ENCODE measurements around the gene CHID1.

Gene CHID1

DNA sequence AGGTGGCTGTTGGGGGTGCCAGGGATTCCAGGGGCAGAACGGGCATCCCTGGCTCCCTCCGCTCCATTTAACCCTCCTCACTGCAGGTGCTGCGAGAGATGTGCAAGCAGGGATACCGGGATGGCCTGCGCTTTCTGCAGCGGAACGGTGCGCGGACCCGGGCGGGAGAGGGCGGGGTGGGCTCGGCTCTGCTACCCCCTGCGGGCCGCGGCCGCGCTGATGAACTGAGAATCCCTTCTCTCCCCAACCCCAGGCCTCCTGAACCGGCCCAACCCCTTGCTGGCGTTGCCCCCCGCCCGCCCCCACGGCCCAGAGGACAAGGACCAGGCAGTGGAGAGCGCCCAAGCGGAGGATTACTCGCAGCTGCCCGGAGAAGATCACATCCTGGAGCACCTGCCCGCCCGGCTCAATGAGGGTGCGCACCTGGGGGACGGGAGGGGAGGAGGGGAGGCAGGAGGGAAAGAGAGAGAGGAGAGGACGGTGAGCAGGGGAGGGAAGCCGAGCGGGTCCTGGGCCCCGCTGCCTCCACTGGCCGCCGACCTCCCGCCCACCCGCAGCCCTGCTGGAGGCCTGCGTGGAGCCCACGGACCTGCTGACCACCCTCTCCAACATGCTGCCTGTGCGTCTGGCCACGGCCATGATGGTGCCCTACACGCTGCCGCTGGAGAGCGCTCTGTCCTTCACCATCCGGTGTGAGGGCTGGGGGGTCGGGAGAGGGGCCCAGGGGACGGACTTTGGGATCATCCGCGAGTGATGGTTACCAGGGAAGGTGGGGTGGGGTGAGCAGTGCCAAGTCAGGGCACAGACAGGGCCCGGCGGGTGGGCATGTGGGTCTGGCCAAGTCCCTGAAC lies 86.9 kb downstream of the CHID1 start:
- Mint-ChIP-seq H3K36me3 (ENCODE audit: low read depth) (peaks cover 6% of the 10 kb centered on the region), H3K4me3 (no peak overlapping the region), H3K4me1 (ENCODE audit: low read depth) (peaks cover 8% of the 10 kb centered on the region), H3K9me3 (no peaks in the 10 kb centered on the region), H3K27ac (no peak overlapping the region), H3K27me3 (ENCODE audit: low read depth) (peaks cover 13% of the 10 kb centered on the region)

DNA sequence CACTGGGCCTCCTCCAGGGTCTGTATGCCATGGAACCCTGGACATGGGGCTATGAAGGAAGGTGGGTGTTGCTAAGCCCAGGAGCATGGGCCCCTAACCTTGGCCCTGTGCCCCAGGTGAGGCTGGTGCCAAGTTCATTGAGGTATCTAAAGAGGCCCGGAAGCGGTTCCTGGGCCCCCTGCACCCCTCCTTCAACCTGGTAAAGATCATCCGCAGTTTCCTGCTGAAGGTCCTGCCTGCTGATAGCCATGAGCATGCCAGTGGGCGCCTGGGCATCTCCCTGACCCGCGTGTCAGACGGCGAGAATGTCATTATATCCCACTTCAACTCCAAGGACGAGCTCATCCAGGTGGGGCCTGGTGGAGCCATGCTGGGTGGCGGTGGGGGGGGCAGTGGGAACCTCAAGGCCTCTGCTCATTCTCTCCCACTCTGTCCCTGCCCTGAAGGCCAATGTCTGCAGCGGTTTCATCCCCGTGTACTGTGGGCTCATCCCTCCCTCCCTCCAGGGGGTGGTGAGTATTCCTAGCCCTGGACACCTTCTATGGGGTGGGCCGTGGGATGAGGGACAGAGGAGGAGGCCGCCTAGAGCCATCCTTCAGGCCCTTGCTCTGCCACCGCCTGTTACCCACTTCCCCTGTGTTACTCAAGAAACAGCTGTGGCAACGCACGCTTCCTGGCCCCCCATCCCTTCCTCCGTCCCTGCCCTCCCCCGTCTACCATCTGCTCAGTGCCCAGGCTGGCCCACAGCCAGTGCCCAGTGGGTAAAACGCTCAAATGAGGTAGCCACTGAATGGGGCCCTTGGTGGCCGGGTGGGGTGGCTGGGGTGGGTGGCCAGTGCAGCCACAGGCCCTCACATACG lies 88.9 kb downstream of the CHID1 start:
- no peak overlapping the region for H3K4me3 Mint-ChIP-seq
- H3K4me1 Mint-ChIP-seq (ENCODE audit: low read depth): peaks cover 6% of the 10 kb centered on the region
- peaks cover 6% of the 10 kb centered on the region for H3K36me3 Mint-ChIP-seq (ENCODE audit: low read depth)
- no peaks in the 10 kb centered on the region for H3K9me3 Mint-ChIP-seq
- no peak overlapping the region for H3K27ac Mint-ChIP-seq
- H3K27me3 Mint-ChIP-seq (ENCODE audit: low read depth): no peaks in the 10 kb centered on the region

DNA sequence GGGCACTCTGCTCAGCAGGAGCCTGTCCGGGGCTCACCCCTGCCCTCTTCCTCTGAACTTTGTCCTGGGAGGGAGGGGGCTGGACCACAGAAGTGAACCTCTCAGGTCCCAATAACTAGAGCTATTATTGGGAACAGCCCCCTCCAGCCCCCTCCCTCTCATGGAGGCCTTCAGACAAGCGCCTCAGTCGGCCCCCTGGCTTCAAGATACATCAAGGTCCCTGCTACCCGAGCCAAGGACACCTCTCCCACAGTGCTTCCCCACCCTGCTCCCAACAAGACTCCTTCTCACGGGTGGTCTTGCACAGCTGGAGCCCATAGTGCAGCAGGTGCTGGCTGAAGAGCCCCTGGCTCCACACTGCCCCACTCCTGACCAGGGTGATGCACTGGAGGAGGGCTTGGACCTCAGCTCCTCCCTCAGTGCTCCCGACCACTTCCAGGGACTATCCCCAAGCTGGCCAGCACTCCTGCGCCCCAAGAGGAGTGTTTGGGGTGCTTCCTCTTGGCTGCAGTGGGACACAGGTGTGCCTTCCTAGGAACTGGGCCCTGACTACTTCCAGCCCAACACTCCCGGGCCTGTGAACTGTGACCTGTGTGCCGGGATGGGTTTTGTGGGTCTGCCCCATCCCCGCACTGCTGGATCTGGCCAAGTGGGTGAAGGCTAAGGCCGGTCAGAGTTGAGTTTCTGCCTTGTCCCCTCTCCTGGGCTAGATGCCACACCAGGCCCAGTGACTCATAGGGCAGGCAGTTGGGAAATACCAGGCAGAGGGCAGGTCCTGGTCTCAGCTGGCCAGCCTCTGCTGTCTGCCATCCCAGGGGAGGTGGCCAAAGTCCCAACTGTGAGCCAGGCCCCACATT lies 89.7 kb downstream of the CHID1 start:
- Mint-ChIP-seq H3K4me3 (peak overlapping the region; percentile 82), H3K4me1 (ENCODE audit: low read depth) (peaks cover 7% of the 10 kb centered on the region), H3K36me3 (ENCODE audit: low read depth) (peaks cover 6% of the 10 kb centered on the region), H3K9me3 (no peaks in the 10 kb centered on the region), H3K27ac (peak overlapping the region; percentile 20), H3K27me3 (ENCODE audit: low read depth) (no peaks in the 10 kb centered on the region)

DNA sequence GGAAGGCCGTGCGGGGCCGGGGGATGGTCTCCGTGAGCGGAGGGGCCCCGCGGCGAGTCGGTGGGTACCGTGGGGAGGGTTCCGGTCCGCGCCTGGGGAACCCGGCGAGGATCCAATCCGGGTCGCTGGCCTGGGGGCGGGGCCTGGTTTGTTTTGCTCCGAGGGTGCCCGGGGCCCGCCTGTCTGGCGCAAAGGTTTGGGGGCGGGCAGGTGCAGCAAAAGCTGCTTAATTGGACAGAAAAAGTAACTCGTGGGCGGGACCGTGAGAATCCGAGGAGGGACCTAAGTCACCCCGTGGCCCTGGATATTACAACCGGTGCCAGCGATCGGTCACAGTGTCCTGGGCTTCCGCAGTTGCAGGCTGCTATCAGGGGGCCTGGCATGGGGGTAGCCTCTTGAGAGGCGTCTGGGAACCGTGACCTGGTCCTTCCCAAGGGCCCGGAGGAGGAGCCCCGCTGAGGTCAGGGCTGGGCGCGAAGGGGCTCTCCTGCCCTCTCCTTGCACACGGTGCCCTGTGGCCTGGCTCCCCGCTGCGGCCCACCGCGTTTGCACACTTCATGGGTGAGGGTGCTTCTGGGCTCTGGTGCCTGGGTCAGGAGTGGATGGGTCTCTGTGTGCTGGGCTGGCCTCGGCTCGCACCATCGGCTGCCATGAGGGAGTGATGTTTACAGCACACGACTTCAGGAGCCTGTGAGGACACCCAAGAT lies 90.5 kb downstream of the CHID1 start:
- Mint-ChIP-seq H3K27me3 (ENCODE audit: low read depth) (no peaks in the 10 kb centered on the region), H3K4me3 (peak overlapping the region; percentile 82)

DNA sequence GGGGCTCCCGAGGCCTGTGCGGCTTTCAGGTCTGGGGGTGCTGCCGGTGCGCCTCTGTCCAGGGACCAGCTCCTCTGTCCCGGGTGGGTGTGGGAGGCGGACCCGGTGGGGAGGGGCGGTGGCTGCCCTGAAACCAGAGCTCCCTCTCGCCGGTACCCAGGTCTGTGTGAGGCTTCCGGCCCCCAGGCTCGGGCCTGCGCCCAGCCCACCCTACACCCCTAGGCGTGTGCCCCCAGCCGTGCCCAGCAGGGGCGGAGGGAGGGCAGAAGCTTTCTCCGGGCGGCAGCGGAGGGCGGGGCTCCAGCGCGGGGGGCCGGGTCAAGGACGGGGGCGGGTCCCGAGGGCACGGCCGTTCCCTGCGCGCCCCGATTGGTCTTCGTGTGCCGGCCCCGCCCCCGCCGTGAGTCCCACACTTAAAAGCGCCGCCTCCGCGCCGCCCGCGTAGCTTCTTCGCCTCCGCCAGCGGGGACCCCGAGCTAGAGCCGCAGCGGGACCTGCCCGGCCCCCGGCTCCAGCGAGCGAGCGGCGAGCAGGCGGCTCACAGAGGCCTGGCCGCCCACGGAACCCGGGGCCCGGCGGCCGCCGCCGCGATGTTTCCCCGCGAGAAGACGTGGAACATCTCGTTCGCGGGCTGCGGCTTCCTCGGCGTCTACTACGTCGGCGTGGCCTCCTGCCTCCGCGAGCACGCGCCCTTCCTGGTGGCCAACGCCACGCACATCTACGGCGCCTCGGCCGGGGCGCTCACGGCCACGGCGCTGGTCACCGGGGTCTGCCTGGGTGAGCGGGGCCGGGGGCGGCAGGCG lies 91.3 kb downstream of the CHID1 start:
- H3K4me3 Mint-ChIP-seq: peak overlapping the region; percentile 84
- no peaks in the 10 kb centered on the region for H3K9me3 Mint-ChIP-seq
- H3K27ac Mint-ChIP-seq: peak overlapping the region; percentile 62
- peaks cover 7% of the 10 kb centered on the region for H3K4me1 Mint-ChIP-seq (ENCODE audit: low read depth)
- no peaks in the 10 kb centered on the region for H3K27me3 Mint-ChIP-seq (ENCODE audit: low read depth)
- no peaks in the 10 kb centered on the region for H3K36me3 Mint-ChIP-seq (ENCODE audit: low read depth)

More for the DNA sequence above, 90.5 kb downstream of the CHID1 start:
- no peaks in the 10 kb centered on the region for H3K9me3 Mint-ChIP-seq
- peaks cover 3% of the 10 kb centered on the region for H3K36me3 Mint-ChIP-seq (ENCODE audit: low read depth)
- H3K27ac Mint-ChIP-seq: peak overlapping the region; percentile 78
- H3K4me1 Mint-ChIP-seq (ENCODE audit: low read depth): peaks cover 7% of the 10 kb centered on the region

DNA sequence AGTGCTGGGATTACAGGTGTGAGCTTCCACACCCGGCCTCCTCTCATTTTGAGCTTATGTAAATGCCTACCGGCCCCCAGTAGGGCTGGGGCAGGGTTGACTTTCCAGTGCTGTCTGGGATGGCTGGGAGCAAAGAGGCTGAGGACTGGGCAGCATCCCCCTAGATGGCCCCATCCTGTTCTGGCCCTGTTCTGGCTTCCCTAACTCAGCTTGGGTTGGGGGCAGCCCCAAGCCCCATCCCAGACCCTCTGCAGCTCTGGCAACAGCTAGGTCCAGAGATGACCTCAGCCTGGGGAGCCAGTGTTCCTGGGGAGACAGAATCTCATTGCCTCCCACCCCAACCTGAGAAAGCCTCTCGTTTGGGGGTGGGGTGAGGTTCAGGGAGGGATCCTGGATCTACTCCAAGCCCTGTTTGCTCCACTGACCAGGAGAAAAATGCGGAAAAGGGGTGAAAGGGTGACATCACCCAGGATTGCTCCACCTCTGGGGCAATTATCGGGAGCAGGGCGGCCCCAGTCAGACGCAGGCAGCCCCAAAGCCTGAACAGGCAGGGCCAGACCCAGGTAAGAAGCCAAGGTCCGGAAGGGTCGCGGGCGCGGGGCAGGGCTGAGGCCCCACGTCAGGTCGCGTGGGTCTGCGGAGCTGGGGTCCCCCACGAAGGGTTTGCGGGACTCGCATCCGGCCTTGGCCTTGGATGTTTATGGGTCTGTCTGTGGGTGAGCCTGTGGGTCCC lies 92.0 kb downstream of the CHID1 start, which contains the start of gene PNPLA2:
Gene PNPLA2, plus strand, starts transcription at position 519 of the 733 bp plus-strand sequence. CDS start 805 bp downstream, outside the sequence.
- Mint-ChIP-seq H3K27ac (peak within 1 kb of the TSS; percentile 70), H3K9me3 (no peaks in the 10 kb centered on the region), H3K27me3 (ENCODE audit: low read depth) (no peaks in the 10 kb centered on the region), H3K36me3 (ENCODE audit: low read depth) (peaks cover 3% of the 10 kb centered on the region), H3K4me3 (peak within 1 kb of the TSS; percentile 84), H3K4me1 (ENCODE audit: low read depth) (peaks cover 7% of the 10 kb centered on the region)
